HepG2 (cell line): ENCODE data around the gene NOC3L. TPM values are rescaled to one million over a fixed set of nuclear protein-coding genes. Genes with fewer than 3 reads are reported as not detected.

Source experiments
- MXI1 ChIP-seq: IDR thresholded peaks from 3 replicates; pipeline ENCODE4 v1.6.1; 2012; ENCODE audit warnings: low read depth, low read length, inconsistent platforms, borderline replicate concordance
- SATB2 ChIP-seq: sonication (generic); formaldehyde crosslinking; IDR thresholded peaks from 2 replicates; pipeline ENCODE4 v1.5.0; 2020; ENCODE audit warnings: missing genetic modification reagents
- SP1 ChIP-seq, 2 experiments: fragments of 450-650 bp in 1 of 2; sonication (generic) in 1 of 2; formaldehyde crosslinking in 1 of 2; IDR thresholded peaks; 2 replicates each; pipeline versions ENCODE4 v1.4.0 to v1.6.1; 2016 to 2020; ENCODE audit warnings: missing genetic modification reagents in 1 of 2
- ZFY ChIP-seq: sonication (generic); formaldehyde crosslinking; IDR thresholded peaks from 2 replicates; pipeline ENCODE4 v1.4.0; 2020; ENCODE audit warnings: missing genetic modification reagents
- ZNF44 ChIP-seq: sonication (generic); formaldehyde crosslinking; IDR thresholded peaks from 2 replicates; pipeline ENCODE4 v1.5.1; 2020; ENCODE audit warnings: mild to moderate bottlenecking, missing genetic modification reagents
- ZNF652 ChIP-seq: IDR thresholded peaks from 2 replicates; pipeline ENCODE4 v1.6.1; 2016; ENCODE audit warnings: low read depth, borderline replicate concordance
- polyA plus RNA-seq, 8 experiments: library from polyadenylated mRNA; depleted of rRNA in 3 of 8; stranded (reverse) in 7 of 8; unstranded in 1 of 8; fragments of >200 nt; fragmentation: Illumina TruSeq in 4 of 8; extraction: Trizol in 4 of 8; gene quantifications; 2 replicates each; pipeline versions ENCODE4 v1.2.1 to v1.2.3, GENCODE V29; 2011 to 2016; ENCODE audit warnings: low read depth in 4 of 8, missing spikeins in 1 of 8, mixed read lengths in 1 of 8; ENCODE audit not compliant: insufficient read depth in 1 of 8
- total RNA-seq, 5 experiments: library from RNA; depleted of rRNA; stranded (reverse); fragments of >200 nt; fragmentation: Illumina TruSeq; extraction: Trizol; gene quantifications; 2 replicates each; pipeline ENCODE4 v1.2.3, GENCODE V29; 2016; ENCODE audit warnings: low read depth in 1 of 5
- TF ChIP-seq, protein P1 (sequence below): sonication (generic); formaldehyde crosslinking; IDR thresholded peaks from 2 replicates; pipeline ENCODE4 v1.5.0; 2020; ENCODE audit warnings: mild to moderate bottlenecking, missing genetic modification reagents
- TF ChIP-seq, protein P2 (sequence below): sonication (generic); formaldehyde crosslinking; IDR thresholded peaks from 2 replicates; pipeline ENCODE4 v1.4.0; 2020; ENCODE audit warnings: missing genetic modification reagents
- TF ChIP-seq, protein P3 (sequence below): sonication (generic); formaldehyde crosslinking; IDR thresholded peaks from 2 replicates; pipeline ENCODE4 v1.4.0; 2020; ENCODE audit warnings: missing genetic modification reagents
- TF ChIP-seq, protein P4 (sequence below): IDR thresholded peaks from 2 replicates; pipeline ENCODE4 v1.6.1; 2018; ENCODE audit warnings: missing genetic modification reagents
- TF ChIP-seq, protein P5 (sequence below): sonication (generic); formaldehyde crosslinking; IDR thresholded peaks from 2 replicates; pipeline ENCODE4 v1.8.0; 2022; ENCODE audit warnings: missing genetic modification reagents, mild to moderate bottlenecking, moderate library complexity, borderline replicate concordance
- TF ChIP-seq, protein P6 (sequence below): sonication (generic); formaldehyde crosslinking; IDR thresholded peaks from 2 replicates; pipeline ENCODE4 v1.4.0; 2020; ENCODE audit warnings: missing genetic modification reagents, borderline replicate concordance

NOC3L gene
- total and polyA plus RNA-seq, 2 of the 13 experiments (the other 11 are each of a cell fraction or from before 2014, with no cell fraction given) = 7.8 to 36.6 TPM

DNA sequence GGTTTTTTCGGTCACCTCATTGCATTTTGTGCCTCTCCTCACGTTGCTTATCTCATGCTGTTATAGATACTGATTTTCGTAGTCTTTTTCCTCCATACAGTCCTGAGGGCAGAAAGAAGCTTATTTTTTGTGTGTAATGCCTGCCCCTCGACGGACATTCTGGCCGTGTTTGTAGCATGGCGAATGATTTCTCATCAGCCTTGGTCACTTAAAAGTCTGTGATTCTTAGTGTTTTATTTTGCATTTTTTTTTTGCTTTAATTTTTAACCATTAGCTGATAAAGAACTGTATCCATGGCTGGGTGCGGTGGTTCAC, 469 bp upstream of the NOC3L start (continued):
- TF ChIP-seq, protein P1, sequence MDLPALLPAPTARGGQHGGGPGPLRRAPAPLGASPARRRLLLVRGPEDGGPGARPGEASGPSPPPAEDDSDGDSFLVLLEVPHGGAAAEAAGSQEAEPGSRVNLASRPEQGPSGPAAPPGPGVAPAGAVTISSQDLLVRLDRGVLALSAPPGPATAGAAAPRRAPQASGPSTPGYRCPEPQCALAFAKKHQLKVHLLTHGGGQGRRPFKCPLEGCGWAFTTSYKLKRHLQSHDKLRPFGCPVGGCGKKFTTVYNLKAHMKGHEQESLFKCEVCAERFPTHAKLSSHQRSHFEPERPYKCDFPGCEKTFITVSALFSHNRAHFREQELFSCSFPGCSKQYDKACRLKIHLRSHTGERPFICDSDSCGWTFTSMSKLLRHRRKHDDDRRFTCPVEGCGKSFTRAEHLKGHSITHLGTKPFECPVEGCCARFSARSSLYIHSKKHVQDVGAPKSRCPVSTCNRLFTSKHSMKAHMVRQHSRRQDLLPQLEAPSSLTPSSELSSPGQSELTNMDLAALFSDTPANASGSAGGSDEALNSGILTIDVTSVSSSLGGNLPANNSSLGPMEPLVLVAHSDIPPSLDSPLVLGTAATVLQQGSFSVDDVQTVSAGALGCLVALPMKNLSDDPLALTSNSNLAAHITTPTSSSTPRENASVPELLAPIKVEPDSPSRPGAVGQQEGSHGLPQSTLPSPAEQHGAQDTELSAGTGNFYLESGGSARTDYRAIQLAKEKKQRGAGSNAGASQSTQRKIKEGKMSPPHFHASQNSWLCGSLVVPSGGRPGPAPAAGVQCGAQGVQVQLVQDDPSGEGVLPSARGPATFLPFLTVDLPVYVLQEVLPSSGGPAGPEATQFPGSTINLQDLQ (CRISPR knock-in tag) = no peak
- TF ChIP-seq MXI1 = no peak
- TF ChIP-seq ZFY (CRISPR knock-in tag) = no peak
- TF ChIP-seq, protein P2, sequence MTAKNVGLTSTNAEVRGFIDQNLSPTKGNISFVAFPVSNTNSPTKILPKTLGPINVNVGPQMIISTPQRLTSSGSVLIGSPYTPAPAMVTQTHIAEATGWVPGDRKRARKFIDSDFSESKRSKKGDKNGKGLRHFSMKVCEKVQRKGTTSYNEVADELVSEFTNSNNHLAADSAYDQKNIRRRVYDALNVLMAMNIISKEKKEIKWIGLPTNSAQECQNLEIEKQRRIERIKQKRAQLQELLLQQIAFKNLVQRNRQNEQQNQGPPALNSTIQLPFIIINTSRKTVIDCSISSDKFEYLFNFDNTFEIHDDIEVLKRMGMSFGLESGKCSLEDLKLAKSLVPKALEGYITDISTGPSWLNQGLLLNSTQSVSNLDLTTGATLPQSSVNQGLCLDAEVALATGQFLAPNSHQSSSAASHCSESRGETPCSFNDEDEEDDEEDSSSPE = no peak
- TF ChIP-seq SP1 (IDR thresholded peaks at IDR 0.05) = no peak
- no peak for TF ChIP-seq SP1 (CRISPR knock-in tag; IDR thresholded peaks at IDR 0.05)
- TF ChIP-seq, protein P3, sequence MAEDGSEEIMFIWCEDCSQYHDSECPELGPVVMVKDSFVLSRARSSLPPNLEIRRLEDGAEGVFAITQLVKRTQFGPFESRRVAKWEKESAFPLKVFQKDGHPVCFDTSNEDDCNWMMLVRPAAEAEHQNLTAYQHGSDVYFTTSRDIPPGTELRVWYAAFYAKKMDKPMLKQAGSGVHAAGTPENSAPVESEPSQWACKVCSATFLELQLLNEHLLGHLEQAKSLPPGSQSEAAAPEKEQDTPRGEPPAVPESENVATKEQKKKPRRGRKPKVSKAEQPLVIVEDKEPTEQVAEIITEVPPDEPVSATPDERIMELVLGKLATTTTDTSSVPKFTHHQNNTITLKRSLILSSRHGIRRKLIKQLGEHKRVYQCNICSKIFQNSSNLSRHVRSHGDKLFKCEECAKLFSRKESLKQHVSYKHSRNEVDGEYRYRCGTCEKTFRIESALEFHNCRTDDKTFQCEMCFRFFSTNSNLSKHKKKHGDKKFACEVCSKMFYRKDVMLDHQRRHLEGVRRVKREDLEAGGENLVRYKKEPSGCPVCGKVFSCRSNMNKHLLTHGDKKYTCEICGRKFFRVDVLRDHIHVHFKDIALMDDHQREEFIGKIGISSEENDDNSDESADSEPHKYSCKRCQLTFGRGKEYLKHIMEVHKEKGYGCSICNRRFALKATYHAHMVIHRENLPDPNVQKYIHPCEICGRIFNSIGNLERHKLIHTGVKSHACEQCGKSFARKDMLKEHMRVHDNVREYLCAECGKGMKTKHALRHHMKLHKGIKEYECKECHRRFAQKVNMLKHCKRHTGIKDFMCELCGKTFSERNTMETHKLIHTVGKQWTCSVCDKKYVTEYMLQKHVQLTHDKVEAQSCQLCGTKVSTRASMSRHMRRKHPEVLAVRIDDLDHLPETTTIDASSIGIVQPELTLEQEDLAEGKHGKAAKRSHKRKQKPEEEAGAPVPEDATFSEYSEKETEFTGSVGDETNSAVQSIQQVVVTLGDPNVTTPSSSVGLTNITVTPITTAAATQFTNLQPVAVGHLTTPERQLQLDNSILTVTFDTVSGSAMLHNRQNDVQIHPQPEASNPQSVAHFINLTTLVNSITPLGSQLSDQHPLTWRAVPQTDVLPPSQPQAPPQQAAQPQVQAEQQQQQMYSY (CRISPR knock-in tag) = no peak
- TF ChIP-seq, protein P4, sequence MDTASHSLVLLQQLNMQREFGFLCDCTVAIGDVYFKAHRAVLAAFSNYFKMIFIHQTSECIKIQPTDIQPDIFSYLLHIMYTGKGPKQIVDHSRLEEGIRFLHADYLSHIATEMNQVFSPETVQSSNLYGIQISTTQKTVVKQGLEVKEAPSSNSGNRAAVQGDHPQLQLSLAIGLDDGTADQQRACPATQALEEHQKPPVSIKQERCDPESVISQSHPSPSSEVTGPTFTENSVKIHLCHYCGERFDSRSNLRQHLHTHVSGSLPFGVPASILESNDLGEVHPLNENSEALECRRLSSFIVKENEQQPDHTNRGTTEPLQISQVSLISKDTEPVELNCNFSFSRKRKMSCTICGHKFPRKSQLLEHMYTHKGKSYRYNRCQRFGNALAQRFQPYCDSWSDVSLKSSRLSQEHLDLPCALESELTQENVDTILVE (CRISPR knock-in tag) = no peak
- TF ChIP-seq, protein P5, sequence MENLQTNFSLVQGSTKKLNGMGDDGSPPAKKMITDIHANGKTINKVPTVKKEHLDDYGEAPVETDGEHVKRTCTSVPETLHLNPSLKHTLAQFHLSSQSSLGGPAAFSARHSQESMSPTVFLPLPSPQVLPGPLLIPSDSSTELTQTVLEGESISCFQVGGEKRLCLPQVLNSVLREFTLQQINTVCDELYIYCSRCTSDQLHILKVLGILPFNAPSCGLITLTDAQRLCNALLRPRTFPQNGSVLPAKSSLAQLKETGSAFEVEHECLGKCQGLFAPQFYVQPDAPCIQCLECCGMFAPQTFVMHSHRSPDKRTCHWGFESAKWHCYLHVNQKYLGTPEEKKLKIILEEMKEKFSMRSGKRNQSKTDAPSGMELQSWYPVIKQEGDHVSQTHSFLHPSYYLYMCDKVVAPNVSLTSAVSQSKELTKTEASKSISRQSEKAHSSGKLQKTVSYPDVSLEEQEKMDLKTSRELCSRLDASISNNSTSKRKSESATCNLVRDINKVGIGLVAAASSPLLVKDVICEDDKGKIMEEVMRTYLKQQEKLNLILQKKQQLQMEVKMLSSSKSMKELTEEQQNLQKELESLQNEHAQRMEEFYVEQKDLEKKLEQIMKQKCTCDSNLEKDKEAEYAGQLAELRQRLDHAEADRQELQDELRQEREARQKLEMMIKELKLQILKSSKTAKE (CRISPR knock-in tag) = no peak
- TF ChIP-seq SATB2 (CRISPR knock-in tag) = no peak
- 0 out of 2 replicates have a peak, but pooled peaks have one; percentile 13 for TF ChIP-seq ZNF44 (CRISPR knock-in tag)
- TF ChIP-seq, protein P6, sequence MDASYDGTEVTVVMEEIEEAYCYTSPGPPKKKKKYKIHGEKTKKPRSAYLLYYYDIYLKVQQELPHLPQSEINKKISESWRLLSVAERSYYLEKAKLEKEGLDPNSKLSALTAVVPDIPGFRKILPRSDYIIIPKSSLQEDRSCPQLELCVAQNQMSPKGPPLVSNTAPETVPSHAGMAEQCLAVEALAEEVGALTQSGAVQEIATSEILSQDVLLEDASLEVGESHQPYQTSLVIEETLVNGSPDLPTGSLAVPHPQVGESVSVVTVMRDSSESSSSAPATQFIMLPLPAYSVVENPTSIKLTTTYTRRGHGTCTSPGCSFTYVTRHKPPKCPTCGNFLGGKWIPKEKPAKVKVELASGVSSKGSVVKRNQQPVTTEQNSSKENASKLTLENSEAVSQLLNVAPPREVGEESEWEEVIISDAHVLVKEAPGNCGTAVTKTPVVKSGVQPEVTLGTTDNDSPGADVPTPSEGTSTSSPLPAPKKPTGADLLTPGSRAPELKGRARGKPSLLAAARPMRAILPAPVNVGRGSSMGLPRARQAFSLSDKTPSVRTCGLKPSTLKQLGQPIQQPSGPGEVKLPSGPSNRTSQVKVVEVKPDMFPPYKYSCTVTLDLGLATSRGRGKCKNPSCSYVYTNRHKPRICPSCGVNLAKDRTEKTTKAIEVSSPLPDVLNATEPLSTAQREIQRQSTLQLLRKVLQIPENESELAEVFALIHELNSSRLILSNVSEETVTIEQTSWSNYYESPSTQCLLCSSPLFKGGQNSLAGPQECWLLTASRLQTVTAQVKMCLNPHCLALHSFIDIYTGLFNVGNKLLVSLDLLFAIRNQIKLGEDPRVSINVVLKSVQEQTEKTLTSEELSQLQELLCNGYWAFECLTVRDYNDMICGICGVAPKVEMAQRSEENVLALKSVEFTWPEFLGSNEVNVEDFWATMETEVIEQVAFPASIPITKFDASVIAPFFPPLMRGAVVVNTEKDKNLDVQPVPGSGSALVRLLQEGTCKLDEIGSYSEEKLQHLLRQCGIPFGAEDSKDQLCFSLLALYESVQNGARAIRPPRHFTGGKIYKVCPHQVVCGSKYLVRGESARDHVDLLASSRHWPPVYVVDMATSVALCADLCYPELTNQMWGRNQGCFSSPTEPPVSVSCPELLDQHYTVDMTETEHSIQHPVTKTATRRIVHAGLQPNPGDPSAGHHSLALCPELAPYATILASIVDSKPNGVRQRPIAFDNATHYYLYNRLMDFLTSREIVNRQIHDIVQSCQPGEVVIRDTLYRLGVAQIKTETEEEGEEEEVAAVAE (CRISPR knock-in tag) = no peak
- no peak for TF ChIP-seq ZNF652
